Measurements from ENCODE around the gene DPH1.

GRCh38 chr17:2090804-2091534 is 61.0 kb downstream of the DPH1 start:
- TF ChIP-seq POLR2AphosphoS5 (IDR thresholded peaks at IDR 0.05; ENCODE audit: low read depth, low read length) (peak; percentile 86), POLR2A (IDR thresholded peaks at IDR 0.05; ENCODE audit: low read depth, low read length) (peak; percentile 64), TAF1 (IDR thresholded peaks at IDR 0.05; ENCODE audit: borderline replicate concordance, low read depth, low read length) (no peak)

All from GM12892 (cell line).